NCI-H526 (cell line): ENCODE measurements around the gene RER1.

Experiments
- DNase-seq, 2 experiments: peaks; one replicate each; lab custom pipeline; 2025; lab: John Stamatoyannopoulos, UW

The RER1 gene

GRCh38 chr1:2407991-2408275 is 16.3 kb downstream of the RER1 start:
- no peak for DNase-seq

GRCh38 chr1:2408456-2408855 is 16.8 kb downstream of the RER1 start:
- DNase-seq = no peak

- DNase-seq = no peak
Measured at GRCh38 chr1:2408859-2409276, 17.2 kb downstream of the RER1 start.

- no peak for DNase-seq
Measured at GRCh38 chr1:2409745-2410144, 18.1 kb downstream of the RER1 start.

- DNase-seq = no peak
Measured at GRCh38 chr1:2411801-2412394, 20.3 kb downstream of the RER1 start.

GRCh38 chr1:2412395-2412772 is 20.7 kb downstream of the RER1 start, which contains the start of gene PEX10:
TSS of gene PEX10 (minus strand) at chr1:2412564. CDS start at chr1:2412502, 62 bp downstream.
- peak; percentile 80 to 98 for DNase-seq

GRCh38 chr1:2412773-2413494 is 21.3 kb downstream of the RER1 start:
- DNase-seq = peak in 1 of 2 experiments; percentile 84

- no peak for DNase-seq
Measured at GRCh38 chr1:2413495-2414296, 22.1 kb downstream of the RER1 start.

- DNase-seq = peak; percentile 35 to 78
Measured at GRCh38 chr1:2414297-2414958, 22.8 kb downstream of the RER1 start.

- no peak for DNase-seq
Measured at GRCh38 chr1:2415337-2415736, 23.7 kb downstream of the RER1 start.

- DNase-seq = peak in 1 of 2 experiments; percentile 44
Measured at GRCh38 chr1:2415801-2416208, 24.2 kb downstream of the RER1 start.

GRCh38 chr1:2416403-2416802 is 24.8 kb downstream of the RER1 start:
- DNase-seq = no peak

- DNase-seq = no peak
Measured at GRCh38 chr1:2417083-2417832, 25.6 kb downstream of the RER1 start.

GRCh38 chr1:2417833-2418225 is 26.2 kb downstream of the RER1 start:
- DNase-seq = no peak

GRCh38 chr1:2418791-2419320 is 27.2 kb downstream of the RER1 start:
- no peak for DNase-seq

GRCh38 chr1:2419416-2419815 is 27.8 kb downstream of the RER1 start:
- no peak for DNase-seq

- no peak for DNase-seq
Measured at GRCh38 chr1:2422523-2422922, 30.9 kb downstream of the RER1 start.

- no peak for DNase-seq
Measured at GRCh38 chr1:2425892-2426291, 34.3 kb downstream of the RER1 start.

GRCh38 chr1:2426540-2426939 is 34.9 kb downstream of the RER1 start:
- DNase-seq = no peak

GRCh38 chr1:2427051-2427450 is 35.4 kb downstream of the RER1 start:
- DNase-seq = no peak

- DNase-seq = no peak
Measured at GRCh38 chr1:2427976-2428375, 36.3 kb downstream of the RER1 start.

- no peak for DNase-seq
Measured at GRCh38 chr1:2428490-2428889, 36.8 kb downstream of the RER1 start.
